Measurements from ENCODE around the gene MYO1E.

The MYO1E gene

DNA sequence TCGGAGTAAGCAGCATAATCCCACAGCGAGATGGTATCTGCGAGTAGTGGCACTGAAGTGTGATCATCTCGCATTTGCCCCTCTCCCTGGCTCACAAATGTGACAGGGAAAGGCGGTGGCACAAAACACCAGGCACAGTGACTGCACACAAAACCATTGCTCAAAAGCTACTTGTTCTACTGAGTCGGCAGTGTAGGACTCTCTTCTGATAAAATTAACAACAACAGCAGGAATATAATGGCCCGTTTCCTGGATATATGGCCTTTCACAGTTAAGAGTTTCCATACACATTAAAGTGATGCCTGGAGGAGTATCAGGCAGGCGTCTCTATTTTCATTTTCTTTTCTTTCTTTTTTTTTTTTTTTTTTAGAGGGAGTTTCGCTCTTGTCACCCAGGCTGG is 69.0 kb downstream of the MYO1E start:
- no peak for TF ChIP-seq ARNT (IDR thresholded peaks at IDR 0.05)
- POLR2A ChIA-PET: no interaction called here

DNA sequence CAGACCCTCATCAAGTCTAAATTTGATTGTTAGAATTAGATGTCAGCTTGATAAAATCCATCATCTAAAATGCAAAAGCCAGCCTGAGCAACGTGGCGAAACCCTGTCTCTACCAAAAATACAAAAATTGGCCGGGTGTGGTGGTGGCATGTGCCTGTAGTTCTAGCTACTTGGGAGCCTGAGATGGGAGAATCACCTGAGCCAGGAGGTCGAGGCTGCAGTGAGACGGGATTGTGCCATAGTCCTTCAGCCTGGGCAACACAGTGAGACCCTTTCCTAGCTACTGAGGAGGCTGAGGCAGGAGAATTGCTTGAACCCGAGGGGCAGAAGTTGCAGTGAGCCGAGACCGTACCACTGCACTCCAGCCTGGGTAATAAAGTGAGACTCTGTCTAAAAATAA is 69.5 kb downstream of the MYO1E start:
- no peak for DNase-seq (ENCODE audit: extremely low spot score)
- POLR2A ChIA-PET: no interaction called here
- CTCF ChIA-PET: no interaction called here

More for the DNA sequence above, 69.0 kb downstream of the MYO1E start:
- DNase-seq (ENCODE audit: extremely low spot score): no peak
- CTCF ChIA-PET: no interaction called here

DNA sequence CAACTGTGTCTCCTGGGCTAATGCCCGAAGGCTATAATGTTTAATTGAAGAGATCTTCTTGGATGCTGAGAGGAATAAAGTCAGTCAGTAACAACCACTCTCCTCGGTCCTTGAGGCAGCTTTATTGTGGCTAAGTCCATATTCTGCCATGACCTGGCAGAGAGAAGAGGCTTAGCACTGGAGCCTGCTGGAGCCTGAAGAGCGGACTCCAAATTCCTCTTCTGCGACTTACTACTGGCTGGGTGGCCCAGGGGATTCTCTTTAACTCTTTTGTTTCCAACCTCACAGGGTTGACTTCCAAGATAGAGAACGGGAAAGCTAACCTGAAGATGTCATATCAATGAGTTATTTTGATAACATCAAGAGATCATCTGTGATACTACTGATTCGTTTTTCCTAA is 71.1 kb downstream of the MYO1E start:
- TF ChIP-seq TARDBP (IDR thresholded peaks at IDR 0.05): no peak
- POLR2A ChIA-PET: no interaction called here
- DNase-seq (ENCODE audit: extremely low spot score): no peak
- CTCF ChIA-PET: no interaction called here

More for the DNA sequence above, 69.5 kb downstream of the MYO1E start:
- TF ChIP-seq HDGF (IDR thresholded peaks at IDR 0.05; ENCODE audit: borderline replicate concordance) (no peak), FOXA1 (IDR thresholded peaks at IDR 0.05) (no peak), FOXM1 (IDR thresholded peaks at IDR 0.05; ENCODE audit: borderline replicate concordance) (no peak), SUZ12 (IDR thresholded peaks at IDR 0.05) (no peak), ARNT (IDR thresholded peaks at IDR 0.05) (no peak), LEF1 (IDR thresholded peaks at IDR 0.05; ENCODE audit: borderline replicate concordance) (no peak), FOXK2 (IDR thresholded peaks at IDR 0.05) (no peak), BHLHE40 (IDR thresholded peaks at IDR 0.05; ENCODE audit: borderline replicate concordance) (no peak), ZNF384 (IDR thresholded peaks at IDR 0.05) (no peak), ELF4 (IDR thresholded peaks at IDR 0.05) (no peak), L3MBTL2 (conservative IDR thresholded peaks at IDR 0.05) (no peak), NFRKB (IDR thresholded peaks at IDR 0.05) (no peak), TARDBP (IDR thresholded peaks at IDR 0.05) (no peak), CTBP1 (IDR thresholded peaks at IDR 0.05; ENCODE audit: borderline replicate concordance) (no peak), SP1 (IDR thresholded peaks at IDR 0.05) (no peak)
- TF ChIP-seq, protein P1, sequence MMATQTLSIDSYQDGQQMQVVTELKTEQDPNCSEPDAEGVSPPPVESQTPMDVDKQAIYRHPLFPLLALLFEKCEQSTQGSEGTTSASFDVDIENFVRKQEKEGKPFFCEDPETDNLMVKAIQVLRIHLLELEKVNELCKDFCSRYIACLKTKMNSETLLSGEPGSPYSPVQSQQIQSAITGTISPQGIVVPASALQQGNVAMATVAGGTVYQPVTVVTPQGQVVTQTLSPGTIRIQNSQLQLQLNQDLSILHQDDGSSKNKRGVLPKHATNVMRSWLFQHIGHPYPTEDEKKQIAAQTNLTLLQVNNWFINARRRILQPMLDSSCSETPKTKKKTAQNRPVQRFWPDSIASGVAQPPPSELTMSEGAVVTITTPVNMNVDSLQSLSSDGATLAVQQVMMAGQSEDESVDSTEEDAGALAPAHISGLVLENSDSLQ (IDR thresholded peaks at IDR 0.05): no peak

DNA sequence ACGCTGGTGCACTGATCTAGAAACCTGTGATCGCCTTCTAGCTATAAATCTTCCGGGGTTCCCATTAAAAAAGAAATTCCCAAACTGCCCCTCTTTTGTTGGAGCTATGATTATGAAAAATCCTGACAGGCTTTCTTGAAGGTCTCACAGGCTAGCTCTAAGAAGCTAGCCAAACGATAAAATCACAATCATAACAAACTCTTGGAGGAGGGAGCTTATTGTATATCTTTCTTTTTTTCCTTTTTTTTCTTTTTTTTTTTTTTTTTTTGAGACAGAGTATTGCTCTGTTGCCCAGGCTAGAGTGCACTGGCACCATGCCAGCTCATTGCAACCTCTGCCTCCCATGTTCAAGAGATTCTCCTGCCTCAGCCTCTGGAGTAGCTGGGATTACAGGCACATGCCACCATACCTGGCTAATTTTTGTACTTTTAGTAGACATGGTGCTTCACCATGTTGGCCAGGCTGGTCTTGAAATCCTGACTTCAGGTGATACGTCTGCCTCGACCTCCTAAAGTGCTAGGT is 72.0 kb downstream of the MYO1E start:
- no peak for DNase-seq (ENCODE audit: extremely low spot score)
- ChIA-PET CTCF (no interaction called here), POLR2A (no interaction called here)
- peak; percentile 11; the same call in 1 of the 2 replicates for TF ChIP-seq ZNF384 (IDR thresholded peaks at IDR 0.05)
- no peak for TF ChIP-seq SUZ12 (IDR thresholded peaks at IDR 0.05)

DNA sequence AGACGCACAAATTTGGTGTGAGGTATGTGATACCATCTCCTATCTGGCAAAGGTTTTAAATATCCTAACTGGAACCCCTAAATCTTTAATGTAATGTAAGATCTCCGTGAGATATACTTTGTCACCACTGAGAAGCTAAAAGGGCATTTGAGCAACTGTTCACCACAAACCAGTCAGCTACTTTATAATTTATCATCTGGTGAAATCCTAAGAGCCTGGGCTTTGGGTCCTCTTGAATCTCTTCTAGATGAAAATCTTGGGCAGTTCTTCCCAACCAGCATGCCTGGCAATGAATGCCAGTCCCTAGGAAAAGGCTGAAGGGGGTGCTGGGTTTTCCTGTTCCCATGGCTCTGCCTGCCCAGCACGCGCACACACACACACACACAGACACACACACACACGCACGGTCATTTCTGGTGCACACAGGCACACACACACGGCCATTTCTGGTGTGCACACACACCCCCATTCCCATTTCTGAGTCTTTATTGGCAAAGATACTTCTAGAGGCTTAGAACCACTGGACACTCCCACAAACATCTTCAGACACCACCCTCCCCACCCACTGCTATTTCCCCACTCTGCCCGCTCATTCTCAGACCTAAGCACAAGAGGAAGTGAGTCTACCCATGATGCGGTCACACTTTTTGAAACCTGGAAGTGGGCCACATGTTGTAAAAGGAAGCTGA is 72.6 kb downstream of the MYO1E start:
- DNase-seq (ENCODE audit: extremely low spot score): no peak
- TF ChIP-seq LEF1 (IDR thresholded peaks at IDR 0.05; ENCODE audit: borderline replicate concordance) (no peak), L3MBTL2 (conservative IDR thresholded peaks at IDR 0.05) (no peak), TARDBP (IDR thresholded peaks at IDR 0.05) (no peak), SUZ12 (IDR thresholded peaks at IDR 0.05) (no peak), FOXK2 (IDR thresholded peaks at IDR 0.05) (no peak), HDGF (IDR thresholded peaks at IDR 0.05; ENCODE audit: borderline replicate concordance) (no peak), ELF4 (IDR thresholded peaks at IDR 0.05) (no peak), ARNT (IDR thresholded peaks at IDR 0.05) (no peak)
- ChIA-PET POLR2A (interaction anchor here (1.1 kb wide), 1 partner anchor 139 kb away, joined by 3 read pairs; no protein-coding TSS in a partner anchor), CTCF (no interaction called here)

DNA sequence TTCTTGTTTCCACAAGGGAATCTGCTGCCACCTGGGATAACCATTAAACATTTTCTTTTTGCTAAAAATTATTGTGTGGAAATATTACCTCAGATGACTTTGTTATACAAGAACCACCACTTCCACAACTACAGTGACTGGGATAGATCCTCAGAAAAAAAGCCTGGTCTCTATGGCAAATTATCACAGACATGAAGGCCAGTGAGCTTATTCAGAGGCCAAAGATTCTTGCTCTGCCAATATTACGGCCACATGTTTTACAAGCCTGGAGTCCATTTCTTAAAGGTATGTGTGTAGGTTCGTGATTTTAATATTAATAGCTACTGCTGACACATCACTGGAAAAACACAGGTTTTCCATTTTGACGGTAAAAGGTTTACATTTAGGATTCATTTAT is 73.8 kb downstream of the MYO1E start:
- DNase-seq (ENCODE audit: extremely low spot score): no peak
- CTCF ChIA-PET: no interaction called here
- POLR2A ChIA-PET: interaction anchor here (1.1 kb wide), 1 partner anchor 140 kb away, joined by 3 read pairs; no protein-coding TSS in a partner anchor
- TF ChIP-seq FOXK2 (IDR thresholded peaks at IDR 0.05): no peak
- no peak for TF ChIP-seq SUZ12 (IDR thresholded peaks at IDR 0.05)
- no peak for TF ChIP-seq LEF1 (IDR thresholded peaks at IDR 0.05; ENCODE audit: borderline replicate concordance)
- no peak for TF ChIP-seq L3MBTL2 (conservative IDR thresholded peaks at IDR 0.05)
- no peak for TF ChIP-seq HDGF (IDR thresholded peaks at IDR 0.05; ENCODE audit: borderline replicate concordance)
- TF ChIP-seq, protein P1 (IDR thresholded peaks at IDR 0.05): no peak
- no peak for TF ChIP-seq ELF4 (IDR thresholded peaks at IDR 0.05)
- TF ChIP-seq BHLHE40 (IDR thresholded peaks at IDR 0.05; ENCODE audit: borderline replicate concordance): no peak
- TF ChIP-seq CTBP1 (IDR thresholded peaks at IDR 0.05; ENCODE audit: borderline replicate concordance): no peak
- no peak for TF ChIP-seq TARDBP (IDR thresholded peaks at IDR 0.05)
- no peak for TF ChIP-seq SP1 (IDR thresholded peaks at IDR 0.05)
- no peak for TF ChIP-seq FOXM1 (IDR thresholded peaks at IDR 0.05; ENCODE audit: borderline replicate concordance)
- TF ChIP-seq NFRKB (IDR thresholded peaks at IDR 0.05): no peak
- TF ChIP-seq FOXA1 (IDR thresholded peaks at IDR 0.05): no peak

DNA sequence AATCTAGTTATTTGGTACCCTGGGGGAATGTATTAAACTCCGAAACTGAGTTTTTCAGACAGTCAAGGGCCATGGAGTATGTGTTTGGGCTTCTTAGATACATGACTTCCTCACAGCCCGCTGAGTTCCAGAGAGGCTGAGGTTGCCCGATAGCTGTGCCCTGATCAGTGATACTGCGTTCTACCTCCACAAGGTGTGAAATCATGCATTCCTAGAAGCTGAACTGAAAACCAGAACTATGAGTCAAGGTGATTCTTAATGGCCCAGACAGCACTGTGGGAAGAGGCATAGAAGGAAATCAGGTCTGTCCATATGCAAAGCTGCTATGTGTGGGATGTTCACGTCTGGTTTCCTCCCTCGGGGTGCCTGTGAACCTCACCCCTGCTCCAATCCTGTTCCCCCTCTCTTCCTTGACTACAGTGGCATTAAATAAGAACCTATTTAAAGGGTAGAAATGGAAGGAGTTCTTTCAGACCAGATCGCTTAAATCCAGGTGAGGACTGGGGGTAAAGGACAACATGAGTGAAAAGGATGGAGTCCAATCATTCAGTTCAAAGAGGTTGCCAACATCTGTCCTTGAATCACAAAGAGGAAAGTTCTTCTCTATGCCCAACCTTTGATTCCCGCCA is 74.3 kb downstream of the MYO1E start:
- ChIA-PET CTCF (no interaction called here), POLR2A (no interaction called here)
- DNase-seq (ENCODE audit: extremely low spot score): no peak
- TF ChIP-seq, protein P1 (IDR thresholded peaks at IDR 0.05): no peak
- no peak for TF ChIP-seq ZNF384 (IDR thresholded peaks at IDR 0.05)
- no peak for TF ChIP-seq ARNT (IDR thresholded peaks at IDR 0.05)

Measured in HEK293T (cell line).